Measurements from ENCODE around the gene GPR137.

DNA sequence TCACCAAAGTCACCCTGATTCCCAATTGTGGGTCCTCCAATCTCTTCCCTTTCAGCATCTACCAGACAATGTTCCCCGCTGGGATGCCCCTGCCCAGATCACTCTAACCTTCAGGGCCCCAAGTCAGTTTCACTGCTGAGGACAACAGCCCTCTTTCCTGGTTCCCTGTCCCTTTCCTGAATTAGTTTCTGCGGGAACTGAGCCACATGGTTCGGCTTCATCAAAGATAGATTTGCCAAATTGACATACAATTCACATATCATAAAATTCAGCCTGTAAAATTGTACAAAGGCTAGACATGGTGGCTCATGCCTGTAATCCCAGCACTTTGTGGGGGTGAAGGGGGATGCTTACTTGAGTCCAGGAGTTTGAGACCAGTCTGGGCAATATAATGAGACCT lies 42.3 kb downstream of the GPR137 start:
- TF ChIP-seq, protein P1, sequence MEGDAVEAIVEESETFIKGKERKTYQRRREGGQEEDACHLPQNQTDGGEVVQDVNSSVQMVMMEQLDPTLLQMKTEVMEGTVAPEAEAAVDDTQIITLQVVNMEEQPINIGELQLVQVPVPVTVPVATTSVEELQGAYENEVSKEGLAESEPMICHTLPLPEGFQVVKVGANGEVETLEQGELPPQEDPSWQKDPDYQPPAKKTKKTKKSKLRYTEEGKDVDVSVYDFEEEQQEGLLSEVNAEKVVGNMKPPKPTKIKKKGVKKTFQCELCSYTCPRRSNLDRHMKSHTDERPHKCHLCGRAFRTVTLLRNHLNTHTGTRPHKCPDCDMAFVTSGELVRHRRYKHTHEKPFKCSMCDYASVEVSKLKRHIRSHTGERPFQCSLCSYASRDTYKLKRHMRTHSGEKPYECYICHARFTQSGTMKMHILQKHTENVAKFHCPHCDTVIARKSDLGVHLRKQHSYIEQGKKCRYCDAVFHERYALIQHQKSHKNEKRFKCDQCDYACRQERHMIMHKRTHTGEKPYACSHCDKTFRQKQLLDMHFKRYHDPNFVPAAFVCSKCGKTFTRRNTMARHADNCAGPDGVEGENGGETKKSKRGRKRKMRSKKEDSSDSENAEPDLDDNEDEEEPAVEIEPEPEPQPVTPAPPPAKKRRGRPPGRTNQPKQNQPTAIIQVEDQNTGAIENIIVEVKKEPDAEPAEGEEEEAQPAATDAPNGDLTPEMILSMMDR (conservative IDR thresholded peaks at IDR 0.05; ENCODE audit: low read length), result no peak
- TF ChIP-seq EZH2phosphoT487 (IDR thresholded peaks at IDR 0.05; ENCODE audit: borderline replicate concordance, low read depth, low read length), result no peak

Measured in OCI-LY7 (cell line).